K562 (cell line): Measurements from ENCODE around the gene FIG4. TPM values are rescaled to one million over a fixed set of nuclear protein-coding genes. Genes with fewer than 3 reads are reported as not detected.

Source experiments
- ARID4B ChIP-seq: sonication (generic); formaldehyde crosslinking; IDR thresholded peaks from 2 replicates; pipeline ENCODE4 v1.8.0; 2022; ENCODE audit warnings: mild to moderate bottlenecking, missing genetic modification reagents
- CCAR2 ChIP-seq: fragments of 200-400 bp; formaldehyde crosslinking; IDR thresholded peaks from 2 replicates; pipeline ENCODE4 v1.6.1; 2017; ENCODE audit warnings: mild to moderate bottlenecking, low read depth, low read length
- GTF3C2 ChIP-seq: IDR thresholded peaks from 3 replicates; pipeline ENCODE4 v1.6.1; 2011; ENCODE audit warnings: borderline replicate concordance, mild to moderate bottlenecking, moderate library complexity; ENCODE audit not compliant: insufficient read length; ENCODE audit errors: extremely low read depth
- HDAC3 ChIP-seq: fragments of 450-650 bp; IDR thresholded peaks from 2 replicates; pipeline ENCODE4 v1.6.1; 2018; ENCODE audit warnings: borderline replicate concordance, mild to moderate bottlenecking, moderate library complexity; ENCODE audit not compliant: partially characterized antibody
- HDAC6 ChIP-seq: IDR thresholded peaks from 2 replicates; pipeline ENCODE4 v1.6.1; 2012; ENCODE audit warnings: low read depth, mild to moderate bottlenecking, control low read depth, inconsistent platforms, low read length, moderate library complexity
- HMG20B ChIP-seq: fragments of 250-450 bp; sonication (Bioruptor Pico); IDR thresholded peaks from 2 replicates; pipeline ENCODE4 v1.5.0; 2021; ENCODE audit warnings: mild to moderate bottlenecking
- RREB1 ChIP-seq: fragments of 250-450 bp; sonication (Bioruptor Pico); IDR thresholded peaks from 2 replicates; pipeline ENCODE4 v1.4.0; 2020
- polyA plus RNA-seq, 8 experiments: library from polyadenylated mRNA; depleted of rRNA in 4 of 8; stranded (reverse) in 5 of 8; unstranded in 3 of 8; fragments of >200 nt; fragmentation: Nextera tagmentation in 2 of 8; fragmentation: Illumina TruSeq in 1 of 8; extraction: Ambion mirVana in 2 of 8; extraction: Trizol in 1 of 8; gene quantifications; 2 replicates each; pipeline versions ENCODE4 v1.2.1 to v1.2.3, GENCODE V29; 2011 to 2014; ENCODE audit warnings: inconsistent platforms in 1 of 8, missing spikeins in 1 of 8
- total RNA-seq, 7 experiments: library from RNA; depleted of rRNA in 6 of 7; stranded (reverse); fragments of >200 nt in 6 of 7; fragmentation: Illumina TruSeq in 2 of 7; extraction: Trizol in 2 of 7; gene quantifications; 2 replicates each; pipeline versions ENCODE4 v1.2.1 to v1.2.3, GENCODE V29; 2011 to 2021; ENCODE audit warnings: low replicate concordance in 1 of 7

The FIG4 gene
- total and polyA plus RNA-seq, 9 of the 15 experiments (the other 6 are each of a cell fraction or from before 2014, with no cell fraction given): 1.5 to 6.8 (median 4.3) TPM

GRCh38 chr6:109644131-109644530 is 47.0 kb upstream of the FIG4 start (continued):
- no peak for TF ChIP-seq RREB1 (CRISPR knock-in tag)
- no peak for TF ChIP-seq HMG20B (CRISPR knock-in tag)
- no peak for TF ChIP-seq ARID4B (CRISPR knock-in tag)
- no peak for TF ChIP-seq HDAC6
- no peak for TF ChIP-seq HDAC3
- TF ChIP-seq CCAR2: no peak
- no peak for TF ChIP-seq GTF3C2
